Fibroblast of skin of right biceps (primary cell): ENCODE measurements around the gene KIRREL3.
"Not testable (repeated sequence)": the region's sequence is repeated elsewhere in the genome, so short reads cannot be mapped to it uniquely, and the experiment has no call there.

Experiments used
- DNase-seq: peaks from one replicate; pipeline ENCODE4 v3.0.0-alpha.2; 2013

KIRREL3 gene

DNA sequence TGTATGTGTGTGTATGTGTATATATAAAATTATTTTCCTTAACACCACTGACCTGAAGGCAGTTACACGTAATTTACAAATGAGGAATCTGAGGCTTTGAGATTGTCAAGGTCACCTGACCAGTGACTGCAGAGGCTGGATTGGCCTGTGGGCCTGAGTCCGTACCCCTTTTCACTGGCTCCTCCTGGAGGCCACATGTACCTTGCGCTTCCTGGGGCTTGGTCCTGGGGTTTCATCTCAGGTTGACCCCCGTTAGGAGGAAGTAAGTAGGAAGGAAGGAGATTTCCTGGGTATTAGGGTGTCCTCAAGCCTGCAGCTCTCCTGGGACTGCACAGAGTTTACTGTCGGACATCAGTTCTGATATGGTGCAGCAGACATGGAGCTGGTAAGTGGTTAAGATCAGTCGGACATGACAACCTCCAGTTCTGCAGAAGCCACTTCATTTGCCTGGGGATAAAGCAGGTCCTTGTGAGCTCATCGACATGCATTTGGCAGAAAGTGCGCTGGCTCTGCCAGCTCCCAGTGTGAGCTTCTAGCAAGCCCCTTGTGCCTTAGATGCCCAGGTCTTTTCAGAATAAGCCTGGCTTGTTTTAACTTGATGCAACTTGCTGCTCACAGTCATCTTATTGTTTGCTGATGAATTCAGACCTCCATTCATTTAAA is 608.5 kb downstream of the KIRREL3 start:
- no peak for DNase-seq

DNA sequence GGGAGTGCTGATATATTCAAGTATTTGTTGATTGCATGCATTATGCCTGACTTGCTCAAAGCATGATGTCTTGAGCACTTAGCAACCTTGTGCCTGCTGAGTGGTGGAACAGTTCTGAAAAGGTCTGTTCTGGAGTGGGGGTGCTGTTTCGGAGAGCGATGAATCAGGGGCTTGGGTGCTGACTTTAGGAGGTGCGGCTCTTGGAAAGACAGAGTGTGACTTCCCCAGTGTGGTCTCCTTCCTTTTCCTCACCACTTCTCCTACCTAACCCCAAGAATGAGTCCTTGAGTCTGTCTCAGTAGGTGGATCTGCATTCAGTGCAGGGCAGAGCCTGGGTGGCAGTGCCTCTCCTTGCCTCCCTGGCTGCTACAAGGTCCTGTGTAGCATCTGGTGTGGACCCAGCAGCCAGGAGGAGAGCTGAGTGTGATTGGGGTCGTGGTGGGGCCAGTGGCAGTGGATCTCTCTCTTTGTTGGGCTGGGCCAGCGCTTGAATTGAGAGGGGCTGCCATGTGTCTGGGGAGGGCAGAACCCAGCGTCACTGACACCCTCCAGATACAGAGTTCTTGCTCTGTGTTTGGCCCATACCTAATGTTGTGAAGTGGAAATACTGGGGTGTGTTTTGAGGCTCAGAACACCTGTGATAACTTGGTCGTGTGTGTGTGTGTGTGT is 609.1 kb downstream of the KIRREL3 start:
- DNase-seq = no peak

DNA sequence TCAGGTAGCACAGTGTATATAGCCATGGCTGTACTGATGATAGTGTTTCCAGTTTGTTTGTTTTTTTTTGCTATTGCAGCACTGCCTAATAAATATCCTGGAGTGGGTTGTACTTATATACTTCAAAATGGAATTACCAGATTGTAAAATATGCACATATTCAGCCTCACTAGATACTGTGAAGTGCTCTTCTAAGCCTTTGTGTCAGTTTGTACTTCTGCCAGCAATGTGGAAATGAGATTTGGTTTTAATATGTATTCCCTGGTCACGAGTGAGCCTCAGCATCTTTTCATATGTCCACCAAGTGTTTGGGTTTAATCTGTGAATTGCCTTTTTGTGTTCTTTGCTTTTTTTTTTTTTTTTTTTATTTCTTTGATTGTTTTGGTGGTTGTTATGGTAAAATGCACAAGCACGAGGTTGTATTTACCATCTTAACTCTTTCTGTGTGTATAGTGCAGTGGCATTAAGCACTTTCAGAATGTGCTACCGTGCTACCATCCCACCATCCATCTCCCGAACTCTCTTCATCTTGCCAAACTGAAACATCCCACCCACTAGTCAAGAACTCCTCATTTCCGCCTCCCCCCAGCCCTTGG is 610.2 kb downstream of the KIRREL3 start:
- DNase-seq = no peak

DNA sequence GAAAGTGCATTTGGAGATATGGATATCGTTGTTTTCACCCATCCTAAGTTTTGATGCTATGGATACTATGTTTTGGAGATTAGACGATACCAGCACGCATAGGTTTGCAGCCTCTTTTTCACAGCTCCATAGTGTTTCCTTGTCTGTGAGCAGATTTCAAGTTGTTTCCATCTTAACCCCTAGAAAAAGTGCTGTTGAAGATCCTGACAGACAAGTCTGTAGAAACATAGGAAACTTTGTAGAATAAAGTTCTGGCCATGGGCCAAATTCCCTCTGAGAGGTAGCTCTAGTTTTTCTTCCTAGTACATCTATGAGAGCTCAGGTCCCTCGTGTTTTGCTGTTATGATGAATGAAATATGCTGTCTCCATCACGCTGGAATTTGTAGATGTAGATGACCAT is 612.7 kb downstream of the KIRREL3 start:
- no peak for DNase-seq

DNA sequence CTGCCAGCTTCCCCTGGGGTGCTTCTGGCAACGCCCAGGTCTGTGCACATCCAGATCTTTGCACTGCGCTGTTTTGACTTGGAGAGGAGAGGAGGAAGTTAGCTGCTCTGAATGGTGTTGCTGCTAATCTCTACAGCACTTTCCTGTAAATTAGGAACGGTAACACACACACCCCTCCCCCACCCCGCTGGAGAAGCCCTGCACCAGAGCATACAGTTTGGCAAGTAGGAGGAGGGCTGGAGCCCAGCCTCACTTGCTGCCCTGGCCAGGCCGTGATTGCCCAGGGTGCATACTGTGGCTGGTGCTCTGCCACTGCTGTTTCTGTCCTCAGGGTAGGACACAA is 613.9 kb downstream of the KIRREL3 start:
- DNase-seq = not testable (repeated sequence)

DNA sequence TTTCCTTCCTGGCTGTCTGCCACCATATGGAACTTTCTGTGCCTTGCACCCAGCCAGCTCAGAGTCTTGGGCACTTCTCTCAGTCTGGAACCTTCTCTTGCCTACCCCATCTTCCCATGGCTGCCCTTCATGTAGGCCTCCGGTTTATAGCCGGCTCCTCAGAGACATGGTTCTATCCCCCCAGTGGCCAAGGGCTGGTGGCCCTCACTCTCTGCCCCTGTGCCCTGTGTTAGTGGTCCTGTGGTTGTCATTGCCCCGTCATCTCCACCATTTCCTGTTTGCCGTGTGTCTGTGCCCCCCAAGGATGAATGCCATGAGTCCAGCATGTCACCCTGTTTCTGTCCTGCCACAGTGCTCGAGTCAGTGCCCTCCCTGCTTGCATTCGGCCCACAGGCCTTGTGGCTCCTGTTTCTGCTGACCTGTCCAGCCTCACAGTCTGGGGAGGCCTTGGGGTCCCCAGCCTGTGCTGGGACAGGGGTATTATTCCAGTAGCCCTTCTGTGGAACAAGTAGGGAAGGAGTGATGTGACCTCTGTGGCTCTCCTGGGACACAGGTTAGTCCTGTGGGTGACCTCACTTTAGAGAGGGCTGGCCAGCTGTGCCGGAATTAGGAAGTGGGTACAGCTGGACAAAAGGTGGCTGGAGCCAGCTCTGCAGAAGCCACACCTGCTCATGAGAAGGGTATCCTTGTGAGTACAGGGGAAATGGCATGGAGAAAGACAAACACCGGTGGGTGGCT is 614.4 kb downstream of the KIRREL3 start:
- DNase-seq = no peak

DNA sequence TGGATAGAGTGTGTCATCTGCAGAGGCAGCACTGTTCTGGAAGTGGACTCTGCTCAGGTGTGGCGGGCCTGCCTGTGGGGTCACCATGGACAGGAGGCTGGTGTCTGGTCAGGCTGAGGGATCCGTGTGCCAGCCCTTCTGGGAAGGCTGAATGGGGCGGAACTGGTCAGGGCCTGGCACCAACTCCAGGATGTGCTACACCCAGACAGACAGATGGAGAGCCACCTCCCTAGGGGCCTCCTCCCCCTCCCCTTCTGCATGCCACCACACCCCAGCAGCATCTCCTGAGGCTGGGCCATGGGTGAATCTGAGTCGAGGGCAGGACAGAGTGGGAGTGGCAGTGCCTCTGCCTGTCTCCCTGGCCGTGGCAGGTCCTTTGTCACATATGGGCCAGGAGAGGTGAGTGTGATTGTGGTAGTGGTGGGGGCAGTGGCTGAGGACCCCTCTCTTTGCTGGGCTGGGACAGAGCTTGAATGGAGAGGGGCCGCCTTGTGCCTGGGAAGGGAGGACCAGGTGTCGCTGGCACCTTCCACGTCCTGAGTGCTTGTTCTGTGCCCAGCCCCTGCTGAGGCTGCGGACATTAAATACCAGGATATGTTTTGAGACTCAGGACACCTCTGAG is 616.0 kb downstream of the KIRREL3 start:
- DNase-seq = no peak

DNA sequence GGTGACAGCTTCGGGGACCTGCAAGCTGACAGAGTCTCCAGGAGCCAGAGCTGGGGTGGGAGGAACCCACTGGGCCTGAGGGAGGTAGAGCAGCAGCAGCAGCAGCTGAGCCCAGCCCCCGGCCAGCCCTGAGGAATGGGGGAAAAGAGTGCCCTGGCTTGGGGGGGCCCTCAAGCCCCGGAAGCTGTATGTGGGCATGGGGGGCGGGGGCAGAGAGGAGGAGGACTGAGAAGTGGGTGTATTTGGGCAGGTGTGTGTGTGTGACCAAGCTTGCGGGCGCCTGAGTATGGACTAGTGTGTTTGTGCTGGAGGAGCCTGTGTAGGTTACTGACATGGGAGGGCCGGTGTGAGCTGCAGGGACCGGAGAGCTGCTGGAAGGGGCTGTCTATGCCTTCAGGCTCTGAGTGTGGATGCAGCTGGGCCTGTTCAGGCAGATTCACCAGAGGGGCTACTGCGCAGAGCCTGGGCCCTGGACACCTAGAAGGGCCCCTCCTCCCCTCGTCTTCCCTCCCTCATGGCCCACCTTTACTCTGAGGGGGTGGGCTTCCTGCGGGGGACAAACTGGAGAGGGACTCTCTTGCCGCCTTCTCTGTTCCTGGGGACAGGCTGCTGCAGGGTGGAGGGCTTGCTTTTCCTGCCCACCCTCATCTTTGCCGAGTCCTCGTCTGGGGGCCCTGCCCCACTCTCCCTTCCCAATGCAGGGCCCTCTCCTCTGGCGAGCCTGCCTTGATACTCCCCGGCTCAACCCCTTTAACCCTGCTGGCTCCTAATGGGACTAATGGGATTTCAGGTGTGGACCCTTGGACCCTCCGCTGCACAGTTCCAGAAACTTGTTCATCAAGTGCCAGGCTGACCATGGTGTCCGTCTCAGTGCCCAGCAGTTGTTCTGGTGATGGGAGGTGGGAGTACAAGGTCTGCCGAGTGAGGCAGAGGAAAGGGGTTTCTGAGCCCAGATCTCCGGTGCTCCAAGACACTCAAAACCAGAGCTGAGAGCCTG is 616.9 kb downstream of the KIRREL3 start:
- DNase-seq = no peak

DNA sequence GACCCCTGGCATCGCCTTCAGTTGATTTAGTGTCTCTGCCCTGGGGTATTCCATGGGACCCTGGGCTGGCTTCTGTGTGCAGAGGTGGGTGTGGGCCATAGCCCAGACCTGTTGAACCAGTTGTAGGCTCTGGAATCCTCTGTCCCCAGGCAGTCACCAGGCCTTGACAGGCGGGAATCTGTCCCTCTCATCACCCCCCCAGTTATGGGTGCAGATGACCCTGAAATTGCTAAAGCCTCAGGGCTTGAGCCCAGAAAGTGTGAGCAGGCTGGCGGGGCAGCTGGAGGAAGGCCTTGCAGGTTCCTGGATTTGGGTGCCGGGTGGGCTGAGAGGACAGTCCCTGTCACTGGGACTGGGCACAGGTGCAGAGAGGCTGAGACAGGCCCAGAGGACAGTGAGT is 617.9 kb downstream of the KIRREL3 start:
- not testable (repeated sequence) for DNase-seq

DNA sequence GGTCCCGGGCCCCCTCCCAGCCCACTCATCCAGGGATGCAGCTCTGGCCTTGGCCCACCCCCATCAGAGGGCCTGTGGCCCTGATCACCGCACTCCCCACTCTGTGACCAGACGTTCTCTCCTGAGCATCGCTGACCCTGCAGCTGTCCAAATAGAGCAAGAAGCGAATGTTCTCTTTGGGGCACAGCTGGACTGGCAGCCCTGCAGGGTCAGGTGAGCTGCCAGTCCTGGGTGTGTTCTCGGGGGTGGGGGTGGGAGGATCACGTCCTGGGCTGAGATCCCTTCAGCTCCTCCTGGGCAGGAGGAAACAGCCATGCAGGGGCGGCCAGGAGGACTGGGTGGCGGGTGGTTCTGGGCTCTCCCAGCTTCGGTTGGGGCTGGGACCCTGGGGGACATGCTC is 618.6 kb downstream of the KIRREL3 start:
- DNase-seq = not testable (repeated sequence)

DNA sequence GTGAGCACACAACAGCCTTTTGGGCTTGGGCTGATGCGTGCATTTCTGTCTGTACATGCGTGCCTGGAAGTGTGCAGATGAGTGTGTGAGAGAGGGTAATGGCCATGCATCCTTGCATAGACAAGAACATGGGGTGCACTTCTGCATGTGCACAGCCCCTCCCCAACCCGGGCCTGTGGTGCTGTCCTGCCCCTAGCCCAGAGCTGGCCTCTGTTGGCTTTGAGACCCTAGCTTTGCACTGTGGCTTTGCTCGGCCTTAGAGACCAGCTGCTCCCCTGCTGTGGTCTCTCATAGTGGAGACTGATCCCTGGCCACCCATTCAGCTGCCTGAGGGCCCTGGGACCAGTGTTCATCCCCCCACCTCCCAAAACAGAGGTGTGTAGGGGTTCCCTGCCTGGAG is 619.7 kb downstream of the KIRREL3 start:
- no peak for DNase-seq

DNA sequence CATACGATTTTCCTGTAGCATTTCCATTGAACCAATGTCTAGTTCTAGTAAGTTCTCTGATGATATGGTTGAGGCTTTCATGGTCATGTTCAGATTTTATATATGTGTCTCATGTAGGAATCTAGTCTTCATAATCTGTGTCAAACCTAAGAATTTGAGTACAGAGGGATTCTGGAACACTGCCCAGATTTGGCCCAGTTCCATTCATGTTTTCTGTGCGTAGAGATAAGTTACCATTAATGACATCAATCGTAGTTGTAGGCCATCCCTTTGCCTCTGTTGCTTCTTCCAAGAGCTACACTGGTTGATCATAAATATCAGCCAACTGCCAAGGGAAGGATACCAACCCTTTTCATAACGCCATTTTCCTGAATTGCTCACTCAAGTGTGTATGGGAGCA is 621.8 kb downstream of the KIRREL3 start:
- peak; percentile 63 for DNase-seq

DNA sequence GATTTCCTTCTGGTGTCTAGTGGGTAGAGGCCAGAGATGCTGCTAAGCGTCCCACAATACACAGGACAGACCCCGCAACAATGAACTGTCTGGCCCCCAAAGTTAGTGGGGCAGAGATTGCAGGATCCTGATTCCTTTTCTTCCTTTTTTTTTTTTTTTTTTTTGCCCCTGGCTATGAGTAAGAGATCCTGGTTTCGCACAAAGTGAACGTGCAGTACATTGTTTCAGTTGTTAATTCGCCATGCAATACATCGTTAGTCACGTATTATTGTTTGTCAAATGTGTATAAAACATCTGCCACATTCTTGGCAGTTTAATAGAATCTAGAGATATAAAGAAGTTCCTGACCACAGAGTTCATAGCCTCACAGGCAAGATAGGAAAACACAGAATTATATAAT is 624.8 kb downstream of the KIRREL3 start:
- peak; percentile 51 for DNase-seq

DNA sequence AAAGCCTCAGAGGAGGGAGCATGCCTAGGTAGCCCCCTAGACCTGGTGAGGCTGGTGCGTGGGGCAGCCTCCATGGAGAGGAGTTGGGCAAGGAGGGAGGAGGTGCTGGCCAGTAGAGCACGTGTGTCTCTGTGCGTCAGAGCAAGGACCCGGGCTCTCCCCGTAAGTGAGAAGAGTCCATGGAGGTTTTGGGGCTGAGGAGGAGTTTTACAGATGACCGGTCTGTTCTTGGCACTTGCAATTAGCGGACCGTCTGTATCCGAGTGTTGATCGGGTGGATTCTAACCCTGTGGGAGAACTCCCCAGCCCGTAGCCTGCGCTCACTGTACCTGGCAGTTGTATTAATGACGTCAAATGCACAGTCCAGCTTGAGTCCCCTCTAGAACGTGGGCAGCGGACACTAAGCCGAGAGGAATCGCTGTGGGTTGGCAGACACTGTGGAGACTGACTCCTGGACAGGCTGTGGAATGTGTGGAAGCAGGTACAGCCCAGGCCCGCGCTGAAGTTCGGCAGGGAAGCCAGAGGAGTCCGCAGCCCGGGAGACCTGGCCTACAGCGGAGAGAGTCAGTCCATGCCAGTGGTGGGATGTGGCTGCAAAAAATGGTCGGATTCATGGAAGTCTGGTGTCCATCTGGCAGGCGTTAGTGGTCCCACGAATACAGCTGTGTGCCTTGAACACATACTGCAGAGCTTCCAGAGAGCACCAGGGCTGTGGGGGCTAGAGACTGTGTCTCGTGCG is 625.8 kb downstream of the KIRREL3 start:
- not testable (repeated sequence) for DNase-seq

DNA sequence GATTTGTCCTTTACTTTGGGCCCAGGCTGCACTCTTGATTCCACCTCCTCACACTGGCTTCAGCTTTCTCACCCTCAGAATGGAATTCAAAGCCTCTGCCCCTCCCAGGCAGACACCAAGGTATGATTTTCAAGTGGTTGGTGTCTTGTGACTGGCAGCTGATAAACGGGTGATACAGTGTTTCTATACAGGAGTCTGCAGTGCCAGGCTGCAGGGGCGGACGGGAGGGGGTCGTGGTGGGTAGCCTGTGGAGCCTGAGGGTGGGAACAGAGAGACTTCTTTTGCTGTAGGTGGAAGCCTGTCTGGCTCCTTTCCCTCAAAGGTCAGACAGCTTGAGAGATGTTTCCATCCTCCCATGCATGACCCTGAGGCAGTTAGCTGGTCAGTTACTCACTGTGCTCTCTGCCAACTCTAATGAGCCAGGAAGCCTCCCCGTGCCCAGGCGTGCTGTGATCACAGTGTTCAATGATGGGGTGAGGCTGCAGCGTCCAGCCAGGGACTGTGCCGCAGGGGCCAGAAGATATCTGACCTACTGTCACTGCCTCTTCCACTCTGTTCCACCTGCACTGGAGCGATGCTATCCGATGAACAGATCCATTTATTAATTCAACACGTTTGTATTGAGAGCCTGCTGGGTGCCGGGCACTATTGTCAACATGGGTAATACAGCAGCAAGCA is 627.0 kb downstream of the KIRREL3 start:
- not testable (repeated sequence) for DNase-seq
